ENCODE measurements around the gene B3GNT3. TPM values are rescaled to one million over a fixed set of nuclear protein-coding genes. Genes with fewer than 3 reads are reported as not detected.

B3GNT3 gene
- total and polyA plus RNA-seq, 2 donors (not counting 1 experiment from before 2014, with no cell fraction given) = not detected

- H3K79me2 ChIP-seq (ENCODE audit: control insufficient read depth, insufficient read depth, low read length) = no peaks in the 10 kb centered on the region
- no peaks in the 10 kb centered on the region for H3K36me3 ChIP-seq (ENCODE audit: control insufficient read depth, insufficient read depth, low read length)
- TF ChIP-seq EZH2 (IDR thresholded peaks at IDR 0.05; ENCODE audit: low read length, missing control alignments) = no peak
- TF ChIP-seq CTCF (conservative IDR thresholded peaks at IDR 0.05 in 1 of 2, IDR thresholded peaks at IDR 0.05 in 1 of 2; ENCODE audit: low read depth in 1 of 2, low read length in 2 of 2) = no peak
- no peak overlapping the region for H3K4me3 ChIP-seq (replicated peaks in 1 of 4; ENCODE audit: control extremely low read depth in 1 of 4, insufficient read depth in 1 of 4, low read depth in 3 of 4, low read length in 4 of 4)
- no peaks in the 10 kb centered on the region for H4K20me1 ChIP-seq (ENCODE audit: control insufficient read depth, extremely low read depth, insufficient read depth, low read length)
- no peak for DNase-seq (ENCODE audit: low read depth in 2 of 2)
- no peaks in the 10 kb centered on the region for H3K4me1 ChIP-seq (ENCODE audit: control insufficient read depth, extremely low read depth, insufficient read depth, low read length)
- H3K9me3 ChIP-seq (ENCODE audit: control insufficient read depth, insufficient read depth, low read depth, low read length) = no peaks in the 10 kb centered on the region
- H3K27me3 ChIP-seq (ENCODE audit: control insufficient read depth, insufficient read depth, low read length) = peaks cover 6% of the 10 kb centered on the region
- H3K27ac ChIP-seq (ENCODE audit: insufficient read depth, low read length) = no peak overlapping the region
- no peak overlapping the region for H3K4me2 ChIP-seq (ENCODE audit: extremely low read depth, insufficient read depth, low read length)
- no peak overlapping the region for H2AFZ ChIP-seq (ENCODE audit: low read length)
- H3K9ac ChIP-seq (ENCODE audit: insufficient read depth, low read length) = no peak overlapping the region
Observed at GRCh38 chr19:17826508-17827056, 31.6 kb downstream of the B3GNT3 start.

GRCh38 chr19:17829855-17830566, 35.1 kb downstream of the B3GNT3 start:
- TF ChIP-seq CTCF (conservative IDR thresholded peaks at IDR 0.05 in 1 of 2, IDR thresholded peaks at IDR 0.05 in 1 of 2; ENCODE audit: low read depth in 1 of 2, low read length in 2 of 2) (no peak), EZH2 (IDR thresholded peaks at IDR 0.05; ENCODE audit: low read length, missing control alignments) (no peak)
- Histone ChIP-seq H3K27me3 (ENCODE audit: control insufficient read depth, insufficient read depth, low read length) (peaks cover 8% of the 10 kb centered on the region), H3K4me2 (ENCODE audit: extremely low read depth, insufficient read depth, low read length) (no peak overlapping the region), H2AFZ (ENCODE audit: low read length) (no peak overlapping the region), H3K4me1 (ENCODE audit: control insufficient read depth, extremely low read depth, insufficient read depth, low read length) (no peaks in the 10 kb centered on the region), H3K4me3 (replicated peaks in 1 of 4; ENCODE audit: control extremely low read depth in 1 of 4, insufficient read depth in 1 of 4, low read depth in 3 of 4, low read length in 4 of 4) (peak overlapping the region in 1 of 4 experiments; percentile 31), H3K9ac (ENCODE audit: insufficient read depth, low read length) (no peak overlapping the region), H3K27ac (ENCODE audit: insufficient read depth, low read length) (no peak overlapping the region), H4K20me1 (ENCODE audit: control insufficient read depth, extremely low read depth, insufficient read depth, low read length) (no peaks in the 10 kb centered on the region), H3K36me3 (ENCODE audit: control insufficient read depth, insufficient read depth, low read length) (no peaks in the 10 kb centered on the region), H3K79me2 (ENCODE audit: control insufficient read depth, insufficient read depth, low read length) (no peaks in the 10 kb centered on the region), H3K9me3 (ENCODE audit: control insufficient read depth, insufficient read depth, low read depth, low read length) (no peaks in the 10 kb centered on the region)
- DNase-seq (ENCODE audit: low read depth in 2 of 2) = peak; percentile 21 to 53

GRCh38 chr19:17830567-17831418, 35.9 kb downstream of the B3GNT3 start:
- Histone ChIP-seq H3K27me3 (ENCODE audit: control insufficient read depth, insufficient read depth, low read length) (peaks cover 4% of the 10 kb centered on the region), H3K36me3 (ENCODE audit: control insufficient read depth, insufficient read depth, low read length) (no peaks in the 10 kb centered on the region), H2AFZ (ENCODE audit: low read length) (no peak overlapping the region), H3K4me1 (ENCODE audit: control insufficient read depth, extremely low read depth, insufficient read depth, low read length) (no peaks in the 10 kb centered on the region), H3K9ac (ENCODE audit: insufficient read depth, low read length) (no peak overlapping the region), H3K4me2 (ENCODE audit: extremely low read depth, insufficient read depth, low read length) (no peak overlapping the region), H3K4me3 (replicated peaks in 1 of 4; ENCODE audit: control extremely low read depth in 1 of 4, insufficient read depth in 1 of 4, low read depth in 3 of 4, low read length in 4 of 4) (peak overlapping the region in 1 of 4 experiments; percentile 31), H4K20me1 (ENCODE audit: control insufficient read depth, extremely low read depth, insufficient read depth, low read length) (no peaks in the 10 kb centered on the region), H3K79me2 (ENCODE audit: control insufficient read depth, insufficient read depth, low read length) (no peaks in the 10 kb centered on the region), H3K9me3 (ENCODE audit: control insufficient read depth, insufficient read depth, low read depth, low read length) (no peaks in the 10 kb centered on the region), H3K27ac (ENCODE audit: insufficient read depth, low read length) (no peak overlapping the region)
- TF ChIP-seq EZH2 (IDR thresholded peaks at IDR 0.05; ENCODE audit: low read length, missing control alignments) = no peak
- TF ChIP-seq CTCF (conservative IDR thresholded peaks at IDR 0.05 in 1 of 2, IDR thresholded peaks at IDR 0.05 in 1 of 2; ENCODE audit: low read depth in 1 of 2, low read length in 2 of 2) = no peak
- peak; percentile 59 to 75 for DNase-seq (ENCODE audit: low read depth in 2 of 2)

Data from fibroblast of lung (primary cell).